ENCODE results near the gene KCNK4. TPM values are rescaled to one million over a fixed set of nuclear protein-coding genes. Genes with fewer than 3 reads are reported as not detected.

Gene KCNK4
- total and polyA plus RNA-seq, 2 donors from 2014 or later: not detected

GRCh38 chr11:64269540-64270220 is 21.4 kb upstream of the KCNK4 start:
- DNase-seq: peak; percentile 99 to 100 (median 99)
- FAIRE-seq: peak; percentile 93
- TF ChIP-seq CTCF (IDR thresholded peaks at IDR 0.05; ENCODE audit: borderline replicate concordance, extremely low read depth, insufficient read depth): no peak
- peaks cover 0 to 4% (median 0%) of the 10 kb centered on the region in 3 donors for H3K36me3 ChIP-seq (ENCODE audit: control insufficient read depth in 2 of 3, insufficient read depth in 3 of 3, low read length in 3 of 3)
- intact Hi-C loops (cut with DNase I): no loop called here
- peak overlapping the region; percentile 62 to 97 (median 90) for H3K9ac ChIP-seq (ENCODE audit: low read length in 3 of 3)
- H3K27ac ChIP-seq (ENCODE audit: low read depth in 2 of 2, low read length in 2 of 2): peak overlapping the region; percentile 94 to 99
- no peaks in the 10 kb centered on the region for H3K27me3 ChIP-seq (ENCODE audit: control insufficient read depth, insufficient read depth, low read length)
- peak overlapping the region; percentile 80 to 100 (median 94) for H3K4me3 ChIP-seq (ENCODE audit: low read length in 3 of 3)
- H3K9me3 ChIP-seq (ENCODE audit: control insufficient read depth in 2 of 3, insufficient read depth in 1 of 3, low read length in 3 of 3): no peaks in the 10 kb centered on the region
- peaks cover 0 to 18% (median 9%) of the 10 kb centered on the region in 3 donors for H3K4me1 ChIP-seq (ENCODE audit: control insufficient read depth in 2 of 3, insufficient read depth in 2 of 3, low read depth in 1 of 3, low read length in 3 of 3)

GRCh38 chr11:64275031-64275800 is 15.9 kb upstream of the KCNK4 start:
- no peak overlapping the region for H3K9ac ChIP-seq (ENCODE audit: low read length in 3 of 3)
- H3K36me3 ChIP-seq (ENCODE audit: control insufficient read depth in 2 of 3, insufficient read depth in 3 of 3, low read length in 3 of 3): peaks cover 0 to 4% (median 2%) of the 10 kb centered on the region in 3 donors
- H3K27ac ChIP-seq (ENCODE audit: low read depth in 2 of 2, low read length in 2 of 2): no peak overlapping the region
- H3K4me3 ChIP-seq (ENCODE audit: low read length in 3 of 3): no peak overlapping the region
- DNase-seq (no peak), FAIRE-seq (no peak)
- intact Hi-C loops (cut with DNase I): no loop called here
- no peaks in the 10 kb centered on the region for H3K9me3 ChIP-seq (ENCODE audit: control insufficient read depth in 2 of 3, insufficient read depth in 1 of 3, low read length in 3 of 3)
- H3K27me3 ChIP-seq (ENCODE audit: control insufficient read depth, insufficient read depth, low read length): no peaks in the 10 kb centered on the region
- no peak for TF ChIP-seq CTCF (IDR thresholded peaks at IDR 0.05; ENCODE audit: borderline replicate concordance, extremely low read depth, insufficient read depth)
- H3K4me1 ChIP-seq (ENCODE audit: control insufficient read depth in 2 of 3, insufficient read depth in 2 of 3, low read depth in 1 of 3, low read length in 3 of 3): peaks cover 0 to 4% (median 0%) of the 10 kb centered on the region in 3 donors

- intact Hi-C loops (cut with DNase I): no loop called here
- FAIRE-seq: no peak
- Histone ChIP-seq H3K27me3 (ENCODE audit: control insufficient read depth, insufficient read depth, low read length) (no peaks in the 10 kb centered on the region), H3K4me3 (ENCODE audit: low read length in 3 of 3) (no peak overlapping the region), H3K4me1 (ENCODE audit: control insufficient read depth in 2 of 3, insufficient read depth in 2 of 3, low read depth in 1 of 3, low read length in 3 of 3) (peaks cover 0 to 4% (median 0%) of the 10 kb centered on the region in 3 donors), H3K36me3 (ENCODE audit: control insufficient read depth in 2 of 3, insufficient read depth in 3 of 3, low read length in 3 of 3) (peaks cover 0 to 4% (median 2%) of the 10 kb centered on the region in 3 donors), H3K9ac (ENCODE audit: low read length in 3 of 3) (no peak overlapping the region), H3K9me3 (ENCODE audit: control insufficient read depth in 2 of 3, insufficient read depth in 1 of 3, low read length in 3 of 3) (no peaks in the 10 kb centered on the region), H3K27ac (ENCODE audit: low read depth in 2 of 2, low read length in 2 of 2) (no peak overlapping the region)
- no peak for DNase-seq
- TF ChIP-seq CTCF (IDR thresholded peaks at IDR 0.05; ENCODE audit: borderline replicate concordance, extremely low read depth, insufficient read depth): no peak
These were observed 15.3 kb upstream of the KCNK4 start for GRCh38 chr11:64275841-64276240.

Measured in kidney (tissue), 14 donors.